ENCODE measurements around the gene ADCY1.

The ADCY1 gene

DNA sequence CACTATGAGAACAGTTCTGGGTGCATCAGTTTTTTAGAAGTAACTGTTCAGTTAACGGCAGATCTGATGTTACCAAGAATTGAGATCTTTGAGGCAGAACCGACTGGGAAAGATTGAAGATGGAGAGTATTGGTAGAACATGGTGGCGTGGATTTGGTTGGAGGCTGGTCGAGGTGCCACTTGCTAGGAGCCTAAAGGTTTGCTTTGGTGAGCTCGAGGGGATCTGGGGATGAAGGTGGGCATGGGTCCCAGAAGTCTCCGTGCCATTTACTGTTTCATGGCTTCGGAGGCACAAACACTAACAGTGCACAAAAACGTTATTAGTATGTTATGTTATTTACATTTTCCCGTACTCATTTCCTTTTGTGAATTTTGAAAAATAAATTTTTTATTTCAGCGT is 81.4 kb downstream of the ADCY1 start:
- no peak overlapping the region for H2AFZ ChIP-seq (ENCODE audit: low read length)
- DNase-seq: no peak
- H3K4me2 ChIP-seq (ENCODE audit: low read depth, low read length): no peak overlapping the region
- no peaks in the 10 kb centered on the region for H3K4me1 ChIP-seq (ENCODE audit: low read length)
- no peaks in the 10 kb centered on the region for H3K79me2 ChIP-seq (ENCODE audit: low read length)
- H3K36me3 ChIP-seq (replicated peaks; ENCODE audit: insufficient read depth, low read length): no peaks in the 10 kb centered on the region
- TF ChIP-seq EZH2phosphoT487 (IDR thresholded peaks at IDR 0.05; ENCODE audit: low read length): no peak
- TF ChIP-seq, protein P1, sequence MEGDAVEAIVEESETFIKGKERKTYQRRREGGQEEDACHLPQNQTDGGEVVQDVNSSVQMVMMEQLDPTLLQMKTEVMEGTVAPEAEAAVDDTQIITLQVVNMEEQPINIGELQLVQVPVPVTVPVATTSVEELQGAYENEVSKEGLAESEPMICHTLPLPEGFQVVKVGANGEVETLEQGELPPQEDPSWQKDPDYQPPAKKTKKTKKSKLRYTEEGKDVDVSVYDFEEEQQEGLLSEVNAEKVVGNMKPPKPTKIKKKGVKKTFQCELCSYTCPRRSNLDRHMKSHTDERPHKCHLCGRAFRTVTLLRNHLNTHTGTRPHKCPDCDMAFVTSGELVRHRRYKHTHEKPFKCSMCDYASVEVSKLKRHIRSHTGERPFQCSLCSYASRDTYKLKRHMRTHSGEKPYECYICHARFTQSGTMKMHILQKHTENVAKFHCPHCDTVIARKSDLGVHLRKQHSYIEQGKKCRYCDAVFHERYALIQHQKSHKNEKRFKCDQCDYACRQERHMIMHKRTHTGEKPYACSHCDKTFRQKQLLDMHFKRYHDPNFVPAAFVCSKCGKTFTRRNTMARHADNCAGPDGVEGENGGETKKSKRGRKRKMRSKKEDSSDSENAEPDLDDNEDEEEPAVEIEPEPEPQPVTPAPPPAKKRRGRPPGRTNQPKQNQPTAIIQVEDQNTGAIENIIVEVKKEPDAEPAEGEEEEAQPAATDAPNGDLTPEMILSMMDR (IDR thresholded peaks at IDR 0.05; ENCODE audit: low read length): no peak
- TF ChIP-seq EZH2 (optimal IDR thresholded peaks at IDR 0.05; ENCODE audit: low read depth, low read length): no peak
- no peaks in the 10 kb centered on the region for H4K20me1 ChIP-seq (ENCODE audit: insufficient read depth, low read length)
- no peaks in the 10 kb centered on the region for H3K27me3 ChIP-seq (replicated peaks; ENCODE audit: insufficient read depth, low read length)
- no peak overlapping the region for H3K4me3 ChIP-seq (ENCODE audit: low read length)
- no peaks in the 10 kb centered on the region for H3K9me2 ChIP-seq (replicated peaks; ENCODE audit: insufficient read depth, low read length)
- H3F3A ChIP-seq (ENCODE audit: insufficient read depth, low read length): no peaks in the 10 kb centered on the region
- H3K9me3 ChIP-seq (replicated peaks; ENCODE audit: insufficient read depth, low read length): no peaks in the 10 kb centered on the region
- H3K27ac ChIP-seq (ENCODE audit: low read length): no peak overlapping the region
- no peak overlapping the region for H3K9ac ChIP-seq (ENCODE audit: low read length)

DNA sequence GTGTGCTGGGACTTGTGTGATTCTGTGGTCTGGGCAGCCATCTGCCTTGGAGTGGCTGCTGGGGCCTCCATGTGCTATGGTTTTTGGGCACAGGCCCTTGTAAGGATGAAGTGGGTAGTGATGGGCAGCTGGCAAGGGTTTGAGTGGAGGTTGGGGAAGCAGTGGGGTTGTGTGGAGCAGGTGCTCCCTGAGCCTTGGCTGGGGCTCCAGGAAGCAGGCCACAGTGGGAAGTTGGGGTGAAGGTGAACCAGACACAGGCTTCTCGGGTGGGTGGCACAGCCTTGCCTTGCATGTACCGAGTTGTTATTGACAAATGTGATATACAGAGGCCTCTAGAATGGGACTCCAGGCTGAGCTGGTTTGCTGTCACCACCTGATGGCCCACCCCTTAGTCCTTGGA is 82.3 kb downstream of the ADCY1 start:
- Histone ChIP-seq H3K9me3 (replicated peaks; ENCODE audit: insufficient read depth, low read length) (no peaks in the 10 kb centered on the region), H3K27me3 (replicated peaks; ENCODE audit: insufficient read depth, low read length) (no peaks in the 10 kb centered on the region), H3K4me2 (ENCODE audit: low read depth, low read length) (no peak overlapping the region), H2AFZ (ENCODE audit: low read length) (no peak overlapping the region), H3K4me1 (ENCODE audit: low read length) (no peaks in the 10 kb centered on the region), H3K9ac (ENCODE audit: low read length) (no peak overlapping the region), H3K4me3 (ENCODE audit: low read length) (no peak overlapping the region), H3K79me2 (ENCODE audit: low read length) (no peaks in the 10 kb centered on the region), H4K20me1 (ENCODE audit: insufficient read depth, low read length) (no peaks in the 10 kb centered on the region), H3K9me2 (replicated peaks; ENCODE audit: insufficient read depth, low read length) (no peaks in the 10 kb centered on the region), H3F3A (ENCODE audit: insufficient read depth, low read length) (no peaks in the 10 kb centered on the region), H3K27ac (ENCODE audit: low read length) (no peak overlapping the region), H3K36me3 (replicated peaks; ENCODE audit: insufficient read depth, low read length) (no peaks in the 10 kb centered on the region)
- TF ChIP-seq EZH2 (optimal IDR thresholded peaks at IDR 0.05; ENCODE audit: low read depth, low read length) (no peak), EZH2phosphoT487 (IDR thresholded peaks at IDR 0.05; ENCODE audit: low read length) (no peak)
- TF ChIP-seq, protein P1 (IDR thresholded peaks at IDR 0.05; ENCODE audit: low read length): no peak
- DNase-seq: no peak

DNA sequence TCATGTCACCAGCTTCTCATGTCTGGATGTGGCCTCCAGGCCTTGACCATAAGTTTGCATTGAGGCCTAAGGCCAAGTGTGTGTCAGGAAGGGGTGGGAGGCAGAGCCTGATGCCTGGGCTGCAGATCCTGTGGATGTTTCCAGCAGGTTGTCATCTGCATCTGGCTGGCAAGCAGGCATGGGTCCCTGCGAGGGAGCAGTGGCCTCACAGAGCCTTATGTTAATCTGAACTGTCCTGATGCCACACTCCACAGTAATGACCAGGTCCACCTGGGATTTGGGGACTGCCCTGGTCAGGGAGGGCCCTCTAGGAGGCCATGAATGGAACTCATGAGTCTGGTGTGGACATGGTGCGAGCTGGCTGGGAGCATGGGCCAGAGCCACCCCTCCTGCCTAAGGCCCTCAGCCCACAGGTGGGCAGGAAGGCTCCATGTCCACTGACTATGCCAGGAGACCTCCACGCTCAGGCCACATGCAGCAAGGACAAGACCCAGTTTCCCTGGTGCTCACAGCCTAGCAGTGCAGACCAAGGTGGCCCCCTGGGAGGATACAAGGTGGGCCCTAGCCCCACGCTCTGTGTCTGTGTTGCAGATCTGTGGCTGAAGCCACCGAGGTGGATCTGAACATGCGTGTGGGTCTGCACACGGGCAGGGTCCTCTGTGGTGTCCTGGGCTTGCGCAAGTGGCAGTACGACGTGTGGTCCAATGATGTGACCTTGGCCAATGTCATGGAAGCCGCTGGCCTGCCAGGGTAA is 83.1 kb downstream of the ADCY1 start:
- Histone ChIP-seq H3K4me1 (ENCODE audit: low read length) (no peaks in the 10 kb centered on the region), H4K20me1 (ENCODE audit: insufficient read depth, low read length) (no peaks in the 10 kb centered on the region), H3K9me3 (replicated peaks; ENCODE audit: insufficient read depth, low read length) (no peaks in the 10 kb centered on the region)

More for the DNA sequence above, 83.1 kb downstream of the ADCY1 start:
- DNase-seq: no peak
- no peak overlapping the region for H3K9ac ChIP-seq (ENCODE audit: low read length)
- H3K27me3 ChIP-seq (replicated peaks; ENCODE audit: insufficient read depth, low read length): no peaks in the 10 kb centered on the region
- no peaks in the 10 kb centered on the region for H3F3A ChIP-seq (ENCODE audit: insufficient read depth, low read length)
- H2AFZ ChIP-seq (ENCODE audit: low read length): no peak overlapping the region
- H3K27ac ChIP-seq (ENCODE audit: low read length): no peak overlapping the region
- H3K36me3 ChIP-seq (replicated peaks; ENCODE audit: insufficient read depth, low read length): 0 out of 2 replicates have a peak, but pooled peaks cover 3% of the 10 kb centered on the region
- no peaks in the 10 kb centered on the region for H3K79me2 ChIP-seq (ENCODE audit: low read length)
- TF ChIP-seq EZH2 (optimal IDR thresholded peaks at IDR 0.05; ENCODE audit: low read depth, low read length): no peak
- TF ChIP-seq, protein P1 (IDR thresholded peaks at IDR 0.05; ENCODE audit: low read length): no peak
- TF ChIP-seq EZH2phosphoT487 (IDR thresholded peaks at IDR 0.05; ENCODE audit: low read length): no peak
- H3K9me2 ChIP-seq (replicated peaks; ENCODE audit: insufficient read depth, low read length): no peaks in the 10 kb centered on the region
- H3K4me3 ChIP-seq (ENCODE audit: low read length): no peak overlapping the region
- H3K4me2 ChIP-seq (ENCODE audit: low read depth, low read length): no peak overlapping the region
